ENCODE results near the gene PATJ.
"Not testable (repeated sequence)": the region's sequence is repeated elsewhere in the genome, so short reads cannot be mapped to it uniquely, and the experiment has no call there.

PATJ gene

DNA sequence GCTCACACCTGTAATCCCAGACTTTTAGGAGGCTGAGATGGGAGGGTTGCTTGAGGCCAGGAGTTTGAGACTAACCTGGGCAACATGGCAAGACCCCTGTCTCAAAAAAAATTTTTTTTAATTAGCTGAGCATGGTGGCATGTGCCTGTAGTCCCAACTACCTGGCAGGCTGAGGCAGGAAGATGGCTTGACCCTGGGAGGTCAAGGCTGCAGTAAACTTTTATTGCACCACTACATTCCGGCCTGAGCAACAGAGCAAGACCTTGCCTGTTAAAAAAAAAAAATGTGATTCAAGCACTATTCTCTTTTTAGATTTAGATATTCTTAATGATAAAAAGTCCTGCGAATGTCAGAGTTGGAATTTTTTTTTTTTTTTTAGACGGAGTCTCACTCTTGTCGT is 349.8 kb downstream of the PATJ start:
- no peak for DNase-seq (ENCODE audit: low read depth in 2 of 2)

DNA sequence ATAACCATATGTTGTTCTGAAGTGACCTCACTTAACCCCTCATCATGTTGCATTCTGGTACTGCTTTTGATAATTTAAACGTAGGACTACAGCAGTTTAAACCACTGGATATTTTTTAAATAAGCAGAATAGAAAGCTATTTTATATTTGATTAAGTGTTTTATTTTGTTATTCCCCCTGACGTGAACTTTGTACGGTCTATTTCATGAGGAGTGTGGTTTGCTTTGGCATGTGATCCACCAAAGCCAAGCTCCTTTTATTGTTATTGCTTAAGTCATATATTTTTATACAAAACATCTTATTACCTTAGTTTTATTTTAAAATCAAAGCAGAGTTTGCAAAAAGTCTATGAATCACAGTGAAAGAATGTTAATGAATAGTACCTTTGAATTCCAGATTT is 351.0 kb downstream of the PATJ start:
- no peak for DNase-seq (ENCODE audit: low read depth in 2 of 2)

DNA sequence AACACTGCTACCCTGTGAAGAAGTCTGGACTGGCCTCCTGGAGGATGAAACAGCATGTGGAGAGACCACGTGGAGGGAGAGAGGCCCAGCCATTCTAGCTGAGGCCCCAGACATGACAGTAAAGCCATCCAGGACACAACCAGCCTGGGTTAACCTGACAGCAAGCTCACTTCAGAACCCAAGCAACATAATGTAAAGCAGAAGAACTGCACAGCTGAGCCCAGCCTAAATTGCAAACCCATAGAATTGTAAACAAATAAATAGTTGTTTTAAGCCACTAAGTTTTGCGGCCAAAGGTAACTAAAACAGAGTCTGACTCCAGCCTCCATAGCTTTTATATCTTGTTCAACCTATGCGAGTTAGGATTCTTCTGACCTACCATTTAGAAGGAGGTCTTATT is 355.2 kb downstream of the PATJ start:
- DNase-seq (ENCODE audit: low read depth in 2 of 2) = no peak

DNA sequence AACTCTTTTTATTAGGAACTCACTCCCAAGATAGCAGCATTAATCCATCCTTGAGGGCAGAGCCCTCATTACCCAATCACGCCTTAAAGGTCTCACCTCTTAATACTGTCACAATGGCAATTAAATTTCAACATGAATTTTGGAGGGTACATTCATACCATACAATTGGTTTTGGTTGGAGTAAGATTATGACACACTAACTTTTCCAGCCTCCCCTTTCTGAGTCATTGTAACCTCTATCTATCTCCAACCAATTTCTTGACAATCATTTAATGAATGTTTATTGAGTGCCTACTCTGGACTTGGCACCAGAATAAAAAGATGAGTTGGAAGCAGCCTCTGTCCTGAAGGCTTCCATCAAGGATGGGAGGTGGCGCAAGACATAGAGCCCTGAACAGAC is 358.2 kb downstream of the PATJ start:
- DNase-seq (ENCODE audit: low read depth in 2 of 2) = no peak

DNA sequence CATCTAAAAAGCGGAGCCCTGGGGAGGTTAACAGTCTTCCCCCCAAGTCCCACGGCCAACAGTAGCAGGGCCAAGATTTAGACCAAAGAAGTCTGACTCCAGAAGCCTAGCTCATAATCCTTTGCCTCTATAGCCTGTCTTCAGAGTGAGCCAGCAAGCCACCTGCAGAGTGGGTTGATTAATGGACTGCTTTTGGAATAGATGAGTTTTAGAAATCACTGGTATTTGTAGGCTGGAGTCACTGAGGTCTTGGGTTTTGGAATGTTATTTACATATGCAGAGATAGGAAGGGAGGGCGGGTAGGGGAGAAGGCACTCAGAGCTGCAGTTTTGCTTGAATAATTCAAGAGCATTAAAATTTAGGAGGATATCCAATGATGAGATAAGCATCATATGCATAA is 361.6 kb downstream of the PATJ start:
- DNase-seq (ENCODE audit: low read depth in 2 of 2) = no peak

DNA sequence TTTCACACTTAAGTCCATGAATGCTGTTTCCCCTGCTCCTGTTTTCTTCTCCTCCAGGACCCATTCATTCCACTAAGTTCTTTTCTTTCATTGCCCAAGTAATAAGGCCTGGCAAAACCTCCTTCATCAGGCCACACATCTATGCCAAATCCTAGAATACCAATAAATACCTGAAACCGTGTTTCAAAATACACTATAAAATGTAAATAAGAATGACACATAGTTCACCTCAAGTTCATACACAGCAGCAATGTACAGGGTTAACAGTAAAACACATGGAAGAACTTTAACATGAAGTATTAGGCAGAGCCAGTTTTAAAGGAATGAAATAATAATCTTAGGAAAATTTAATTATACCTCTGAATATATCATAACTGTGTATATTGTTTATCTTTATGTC is 365.6 kb downstream of the PATJ start:
- no peak for DNase-seq (ENCODE audit: low read depth in 2 of 2)

DNA sequence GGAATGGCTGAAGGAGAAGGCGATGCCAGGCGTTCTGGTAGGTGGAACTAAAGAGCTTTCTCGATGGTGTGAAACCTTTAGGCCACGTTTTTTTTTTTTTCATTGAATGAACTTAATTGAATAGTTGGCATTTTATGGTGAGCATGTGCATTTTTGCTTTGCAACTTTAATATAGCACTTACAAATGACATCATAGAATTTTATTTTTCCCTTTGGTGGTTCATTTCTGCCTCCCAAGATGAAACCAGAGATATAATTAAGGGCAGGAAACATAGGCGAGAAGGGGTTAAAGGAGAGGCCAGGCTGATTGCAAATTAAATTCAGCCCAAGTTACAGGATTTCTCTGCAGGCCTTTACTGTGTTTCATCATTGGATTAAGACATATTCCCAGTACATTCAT is 366.8 kb downstream of the PATJ start:
- DNase-seq (ENCODE audit: low read depth in 2 of 2) = no peak

DNA sequence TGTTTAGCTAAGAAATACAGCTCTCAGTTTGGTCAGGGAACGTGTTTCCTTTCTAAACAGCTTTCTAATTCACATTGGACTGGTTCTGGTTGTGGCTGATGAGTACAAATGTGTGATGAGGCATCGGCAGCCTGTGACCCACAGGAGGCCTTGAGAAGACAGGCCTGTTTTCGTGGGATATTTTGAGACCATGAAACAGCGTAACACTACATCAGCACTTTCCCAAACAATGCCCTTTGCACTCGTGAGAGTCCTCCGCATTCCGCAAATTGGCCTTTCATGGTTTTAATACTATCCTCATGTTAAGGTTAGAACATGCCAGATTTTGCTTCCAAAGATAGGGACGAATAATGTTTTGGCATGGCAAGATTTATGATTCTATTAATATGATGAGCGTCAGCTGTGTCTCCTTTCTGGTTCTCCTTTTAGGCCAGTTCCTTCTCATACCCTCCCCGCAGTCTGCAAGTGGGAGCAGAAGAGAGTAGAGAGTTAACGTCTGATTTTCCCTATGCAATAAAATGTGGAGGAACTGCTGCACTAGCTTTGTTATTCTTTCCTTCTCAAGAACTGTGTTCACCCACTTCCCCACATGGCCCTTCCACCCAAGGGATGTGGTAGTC is 368.0 kb downstream of the PATJ start:
- DNase-seq (ENCODE audit: low read depth in 2 of 2) = no peak

DNA sequence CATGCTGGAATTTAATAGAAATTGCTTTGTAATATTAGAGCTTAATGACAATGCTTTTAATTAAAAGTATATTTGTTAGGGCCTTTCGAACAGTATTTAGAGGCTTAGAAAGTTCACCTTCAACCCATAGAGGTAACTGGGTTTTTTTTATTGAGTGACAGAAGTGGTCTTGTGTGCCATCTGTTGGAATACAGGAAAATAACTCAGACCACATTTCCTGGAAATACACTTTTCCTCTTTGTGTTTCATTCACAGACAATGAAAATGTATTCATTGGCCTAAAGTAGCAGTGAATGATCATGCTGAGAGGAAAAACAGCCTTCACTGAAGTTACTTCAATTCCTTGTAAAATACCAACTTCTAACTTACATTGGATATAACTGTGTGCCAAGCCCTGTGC is 368.8 kb downstream of the PATJ start:
- DNase-seq (ENCODE audit: low read depth in 2 of 2) = no peak

DNA sequence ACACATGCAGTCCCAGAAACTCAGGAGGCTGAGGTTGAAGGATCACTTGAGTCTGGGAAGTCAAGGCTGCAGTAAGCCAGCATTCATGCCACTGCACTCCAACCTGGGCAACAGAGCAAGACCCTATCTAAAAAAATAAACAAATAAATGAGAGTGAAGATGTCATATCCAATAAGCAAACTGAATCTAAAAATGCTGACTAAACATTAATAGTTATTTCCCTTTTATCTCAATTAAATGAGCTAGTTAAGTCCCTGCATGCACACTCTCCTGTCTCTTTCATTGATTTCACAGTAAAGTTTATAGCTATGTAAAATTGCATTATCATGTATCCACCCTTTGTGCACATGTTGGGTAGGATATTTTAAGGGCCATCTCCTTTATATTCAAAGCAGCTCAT is 371.2 kb downstream of the PATJ start:
- no peak for DNase-seq (ENCODE audit: low read depth in 2 of 2)

DNA sequence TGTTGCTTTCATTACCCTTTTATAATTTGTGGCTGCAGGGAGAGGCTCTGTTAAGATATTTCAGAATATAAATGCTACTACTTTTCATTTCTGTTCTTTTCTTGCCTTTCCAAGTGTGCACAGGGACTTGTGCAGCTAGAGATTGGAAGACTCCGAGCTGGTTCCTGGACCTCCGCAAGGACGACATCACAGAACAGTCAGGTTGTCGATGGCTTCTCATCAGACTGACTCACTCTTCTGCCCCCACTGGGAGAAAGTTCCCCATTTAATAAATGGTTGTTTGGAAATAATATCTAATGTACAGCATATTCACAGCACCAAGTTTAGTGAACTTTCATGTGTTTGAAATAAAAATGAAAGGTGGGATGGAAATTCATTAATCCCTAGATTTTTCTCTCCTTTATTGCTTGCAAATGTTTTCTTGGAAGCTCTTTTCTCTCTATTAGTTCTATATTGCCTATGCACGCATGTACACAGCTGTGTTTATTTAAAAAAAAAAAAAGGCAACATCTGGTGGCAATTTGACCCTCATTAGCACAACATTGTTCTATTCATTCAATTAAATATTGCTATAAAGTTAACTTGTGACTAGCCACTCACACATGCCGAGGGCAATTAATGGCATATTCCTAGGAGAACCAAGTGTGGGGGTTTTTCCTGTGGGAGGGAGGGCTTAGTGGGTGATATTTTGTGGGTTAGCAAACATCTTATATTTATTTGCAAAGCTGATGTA is 374.9 kb downstream of the PATJ start:
- peak; percentile 69 to 74 for DNase-seq (ENCODE audit: low read depth in 2 of 2)

DNA sequence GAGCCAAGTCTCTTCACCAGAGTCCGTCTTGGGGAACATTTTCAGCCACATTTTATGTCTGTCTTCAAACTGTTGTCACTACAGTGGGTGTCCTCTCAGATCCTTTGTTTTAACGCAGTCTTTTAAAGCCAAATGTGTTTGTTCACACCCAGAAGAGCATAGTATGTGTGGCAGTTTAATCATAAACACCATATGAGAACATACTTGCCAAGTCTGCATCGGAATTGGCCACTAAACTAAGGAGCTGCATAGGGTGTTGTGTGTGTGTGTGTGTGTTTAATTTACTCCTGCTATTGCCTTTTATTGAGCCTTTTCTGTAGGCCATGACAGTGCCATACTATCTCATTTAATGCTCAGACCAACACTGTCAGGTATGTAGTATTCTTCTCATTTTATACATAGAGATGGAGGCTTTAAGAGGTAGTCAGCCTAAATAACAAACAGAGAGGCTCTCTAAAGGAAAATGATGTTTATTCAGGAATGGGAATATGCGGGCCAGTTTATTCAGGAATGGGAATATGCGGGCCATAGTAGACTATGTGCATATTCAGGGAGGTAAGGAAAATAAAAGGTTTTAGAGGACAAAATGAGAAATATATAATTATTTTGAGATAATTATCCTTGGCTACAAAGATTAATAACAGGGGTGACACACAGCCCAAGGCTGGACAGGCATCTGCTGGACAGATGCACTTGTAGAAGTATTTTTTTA is 384.5 kb downstream of the PATJ start:
- DNase-seq (ENCODE audit: low read depth in 2 of 2) = no peak

DNA sequence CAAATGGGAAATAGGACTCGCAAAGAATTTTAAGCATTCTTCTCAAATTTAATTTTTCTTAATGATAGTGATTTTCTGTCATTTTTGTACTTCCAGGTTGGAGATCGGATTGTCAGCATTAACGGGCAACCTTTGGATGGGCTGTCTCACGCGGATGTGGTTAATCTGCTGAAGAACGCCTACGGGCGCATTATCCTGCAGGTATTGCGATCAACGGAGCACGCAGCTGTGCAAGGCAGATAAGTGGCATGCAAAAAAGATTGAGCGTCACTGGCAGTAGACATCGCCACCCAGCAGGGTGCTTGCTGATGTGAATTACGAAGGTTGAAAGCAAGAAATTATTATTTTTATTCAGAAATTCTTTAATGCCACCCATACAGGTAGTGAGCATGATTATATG is 386.5 kb downstream of the PATJ start:
- DNase-seq (ENCODE audit: low read depth in 2 of 2) = no peak

DNA sequence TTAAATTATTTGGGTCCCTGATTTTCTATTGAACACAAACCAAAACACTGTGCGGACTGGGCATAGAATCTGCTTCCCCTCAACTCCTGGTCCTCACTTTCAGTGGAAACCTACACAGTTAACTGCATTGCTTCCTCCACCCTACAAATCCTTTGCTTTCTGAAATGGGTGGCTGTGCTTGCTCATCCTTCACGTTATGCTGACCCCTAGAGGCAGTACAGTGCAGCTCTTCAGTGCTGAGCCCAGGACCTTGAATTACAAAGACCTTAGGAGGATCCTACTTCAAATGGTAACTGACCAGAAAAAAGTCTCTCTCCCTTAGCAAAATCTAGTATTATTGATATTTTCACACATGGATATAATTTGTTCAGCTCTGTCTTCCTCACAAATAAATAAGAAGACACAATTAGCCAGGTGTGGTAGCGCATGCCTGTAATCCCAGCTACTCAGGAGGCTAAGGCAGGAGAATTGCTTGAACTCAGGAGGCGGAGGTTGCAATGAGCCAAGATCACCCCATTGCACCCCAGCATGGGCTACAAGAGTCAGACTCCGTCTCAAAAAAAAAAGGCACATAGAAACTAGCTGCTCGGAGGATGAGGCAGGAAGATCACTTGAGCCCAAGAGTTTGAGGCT is 388.9 kb downstream of the PATJ start:
- DNase-seq (ENCODE audit: low read depth in 2 of 2) = peak; percentile 29 to 46

DNA sequence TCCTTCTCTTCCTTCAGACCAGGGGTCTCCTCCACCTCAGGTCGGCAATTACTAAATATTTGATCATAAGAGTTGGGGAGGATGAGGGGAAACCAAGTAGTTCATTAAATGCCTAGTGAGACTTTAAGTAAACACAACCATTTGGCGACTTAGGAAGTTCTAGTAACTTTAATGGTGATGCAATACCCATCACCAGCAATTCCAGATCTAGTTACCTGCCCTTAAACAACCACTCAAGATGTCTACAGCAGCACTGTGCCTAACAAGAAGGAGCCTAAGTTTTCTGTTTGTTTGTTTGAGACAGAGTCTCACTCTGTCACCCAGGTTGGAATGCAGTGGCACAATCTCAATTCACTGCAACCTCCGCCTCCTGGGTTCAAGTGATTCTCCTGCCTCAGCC is 395.7 kb downstream of the PATJ start:
- no peak for DNase-seq (ENCODE audit: low read depth in 2 of 2)

DNA sequence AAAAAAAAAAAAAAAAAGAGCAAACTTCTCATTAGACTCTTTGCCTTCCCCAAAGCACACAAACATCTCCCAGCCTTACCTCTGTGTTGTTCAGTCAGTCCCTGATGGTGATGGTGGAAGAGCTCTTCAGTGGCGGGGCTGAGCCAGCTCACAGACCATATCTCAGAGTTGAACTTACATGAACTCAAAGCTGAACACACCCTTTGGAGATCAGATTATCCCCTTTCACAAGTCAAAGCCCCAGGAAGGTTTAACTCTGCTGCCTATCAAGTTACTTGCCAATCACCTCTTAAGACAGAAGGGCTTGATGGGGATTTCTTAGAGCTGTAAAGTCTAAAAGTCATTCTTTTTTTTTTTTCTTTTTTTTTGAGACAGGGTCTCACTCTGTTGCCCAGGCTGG is 397.1 kb downstream of the PATJ start:
- no peak for DNase-seq (ENCODE audit: low read depth in 2 of 2)

DNA sequence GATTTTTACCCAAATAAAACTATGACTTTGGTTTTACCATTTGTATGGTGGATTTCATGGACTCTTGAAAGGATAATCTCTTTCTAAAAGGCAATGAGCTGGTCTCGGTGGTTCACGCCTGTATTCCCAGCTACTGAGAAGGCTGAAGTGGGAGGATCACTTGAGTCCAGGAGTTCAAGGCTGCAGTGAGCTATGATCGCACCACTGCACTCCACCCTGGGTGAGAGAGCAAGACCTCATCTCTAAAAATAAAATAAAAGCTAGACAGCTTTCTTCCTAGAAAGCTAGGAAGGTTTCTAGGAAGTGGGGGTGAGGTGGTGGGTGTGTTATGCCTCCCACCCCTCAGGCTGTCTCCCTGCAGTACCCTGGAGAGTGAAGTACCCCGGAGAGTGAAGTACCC is 398.4 kb downstream of the PATJ start:
- no peak for DNase-seq (ENCODE audit: low read depth in 2 of 2)

DNA sequence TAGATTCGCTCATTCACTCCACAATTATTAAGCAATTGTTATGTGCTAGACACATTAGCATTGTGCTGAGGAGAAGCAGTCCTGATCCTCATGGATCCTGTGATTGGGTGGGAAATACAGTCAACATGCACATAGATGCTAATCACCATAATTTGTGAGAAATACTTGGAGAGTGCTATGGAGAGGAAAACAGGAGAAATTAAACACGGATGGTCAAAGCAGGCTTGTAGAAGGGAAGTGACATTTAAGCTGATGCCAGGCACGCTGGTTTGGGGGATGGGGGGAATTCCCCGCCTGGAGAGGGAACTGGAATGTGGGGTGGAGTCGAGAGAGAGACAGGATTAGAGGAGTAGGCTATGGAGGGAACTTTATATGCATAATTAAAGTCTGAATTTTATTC is 400.2 kb downstream of the PATJ start:
- no peak for DNase-seq (ENCODE audit: low read depth in 2 of 2)

DNA sequence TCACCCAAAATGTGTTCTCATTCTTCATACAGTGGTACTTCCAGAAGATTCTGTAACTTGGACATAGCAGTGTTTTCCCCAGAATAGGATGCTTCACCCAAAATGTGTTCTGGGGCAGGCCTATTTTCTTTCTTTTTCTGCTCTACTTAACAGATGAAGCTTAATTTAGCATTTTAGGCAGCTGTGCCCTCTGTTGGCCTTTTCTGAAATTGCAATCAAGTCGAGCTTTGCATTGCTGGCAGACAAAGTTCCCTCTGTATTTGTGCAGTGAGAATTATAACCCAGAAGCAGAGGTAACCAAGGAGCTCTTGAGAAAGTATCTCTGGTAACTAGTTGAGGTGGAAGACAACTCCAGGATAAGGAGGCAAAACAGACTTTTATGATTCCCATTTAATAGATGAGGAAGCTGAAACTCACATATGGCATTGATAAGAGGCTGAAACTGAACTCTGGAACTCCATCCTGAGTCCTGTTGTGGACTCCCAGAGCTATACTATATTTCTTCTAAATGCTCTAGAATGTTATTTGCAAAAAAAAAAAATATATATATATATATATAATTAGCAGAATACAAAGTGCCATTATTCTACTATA is 402.1 kb downstream of the PATJ start:
- DNase-seq (ENCODE audit: low read depth in 2 of 2) = peak in 1 of 2 experiments; percentile 16

DNA sequence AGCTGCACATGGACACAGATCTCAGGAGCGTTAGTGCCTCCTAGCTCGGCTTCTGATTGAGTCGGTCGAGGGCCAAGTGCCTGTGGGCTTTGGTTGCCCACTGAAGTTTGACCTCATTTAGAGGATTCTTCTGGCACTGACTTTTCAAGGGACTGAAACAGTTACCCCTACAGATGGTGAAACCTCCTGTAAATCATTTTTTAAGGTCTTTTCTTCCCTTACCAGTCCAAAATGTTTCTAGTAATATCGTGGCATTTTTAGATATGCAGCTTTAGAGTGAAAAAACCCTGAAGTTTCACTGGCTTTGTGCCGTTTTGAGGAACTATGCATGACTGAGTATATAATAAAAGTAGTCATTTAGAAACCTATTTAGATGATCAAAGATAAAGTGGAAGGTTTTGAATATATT is 417.7 kb downstream of the PATJ start:
- no peak for DNase-seq (ENCODE audit: low read depth in 2 of 2)

DNA sequence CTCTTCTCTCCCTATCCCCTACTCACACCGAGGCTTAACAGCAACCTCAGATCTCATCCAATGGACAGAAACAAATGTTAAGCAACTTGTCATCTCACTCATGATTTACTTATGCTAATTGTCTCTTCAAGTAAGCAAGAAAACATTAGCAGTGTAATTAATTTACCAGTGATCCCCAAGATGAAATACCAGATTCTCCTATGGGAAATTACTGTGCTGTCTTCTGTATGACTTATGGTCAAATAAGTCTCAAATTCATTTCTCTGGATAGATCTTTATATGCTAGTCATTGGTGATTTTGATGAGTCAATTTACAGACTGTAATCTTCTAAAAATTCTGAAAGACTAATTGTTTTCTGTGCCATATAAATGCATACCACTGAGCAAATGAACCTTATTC is 419.4 kb downstream of the PATJ start:
- no peak for DNase-seq (ENCODE audit: low read depth in 2 of 2)

DNA sequence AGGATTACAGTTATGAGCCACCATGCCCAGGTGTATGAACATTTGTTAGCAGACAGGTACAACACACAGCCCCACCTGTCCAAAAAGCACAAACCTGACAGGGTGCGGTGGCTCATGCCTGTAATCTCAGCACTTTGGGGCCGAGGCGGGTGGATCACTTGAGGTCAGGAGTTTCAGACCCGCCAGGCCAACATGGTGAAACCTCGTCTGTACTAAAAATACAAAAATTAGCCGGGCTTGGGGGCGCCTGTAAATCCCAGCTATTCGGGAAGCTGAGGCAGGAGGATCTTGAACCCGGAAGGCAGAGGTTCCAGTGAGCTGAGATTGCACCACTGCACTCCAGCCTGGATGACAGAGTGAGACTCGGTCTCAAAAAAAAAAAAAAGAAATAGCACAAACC is 428.1 kb downstream of the PATJ start:
- DNase-seq (ENCODE audit: low read depth in 2 of 2) = not testable (repeated sequence)
